ENCODE data around the gene MISFA. TPM values are rescaled to one million over a fixed set of nuclear protein-coding genes. Genes with fewer than 3 reads are reported as not detected.
A peak's percentile ranks its signal among the peaks of the same experiment; 100 is the strongest.

The MISFA gene
- total and polyA plus RNA-seq, 2 experiments from 2014 or later = 3.6 to 6.1 TPM

DNA sequence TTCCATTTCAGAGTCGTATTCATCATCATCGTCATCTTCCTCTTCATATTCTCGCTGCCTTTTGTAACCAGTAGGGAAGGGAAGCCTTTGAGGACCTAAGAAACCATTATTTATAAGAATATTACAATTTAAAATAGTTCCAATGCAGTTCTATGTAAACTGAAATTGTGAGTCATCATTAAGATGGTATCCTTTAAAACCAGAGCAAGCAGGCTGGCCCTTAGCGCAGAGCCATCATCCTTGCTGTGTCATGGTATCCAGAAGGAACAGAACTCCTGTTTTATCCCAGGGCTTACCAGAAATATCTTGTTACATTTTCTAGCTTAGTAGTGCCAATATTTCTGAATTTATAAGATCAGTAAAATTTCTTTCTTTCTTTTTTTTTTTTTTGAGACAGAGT lies 12.8 kb downstream of the MISFA start:
- H3K36me3 ChIP-seq = peaks cover 54% of the 10 kb centered on the region
- H3K27me3 ChIP-seq = no peaks in the 10 kb centered on the region
- TF ChIP-seq, protein P1, sequence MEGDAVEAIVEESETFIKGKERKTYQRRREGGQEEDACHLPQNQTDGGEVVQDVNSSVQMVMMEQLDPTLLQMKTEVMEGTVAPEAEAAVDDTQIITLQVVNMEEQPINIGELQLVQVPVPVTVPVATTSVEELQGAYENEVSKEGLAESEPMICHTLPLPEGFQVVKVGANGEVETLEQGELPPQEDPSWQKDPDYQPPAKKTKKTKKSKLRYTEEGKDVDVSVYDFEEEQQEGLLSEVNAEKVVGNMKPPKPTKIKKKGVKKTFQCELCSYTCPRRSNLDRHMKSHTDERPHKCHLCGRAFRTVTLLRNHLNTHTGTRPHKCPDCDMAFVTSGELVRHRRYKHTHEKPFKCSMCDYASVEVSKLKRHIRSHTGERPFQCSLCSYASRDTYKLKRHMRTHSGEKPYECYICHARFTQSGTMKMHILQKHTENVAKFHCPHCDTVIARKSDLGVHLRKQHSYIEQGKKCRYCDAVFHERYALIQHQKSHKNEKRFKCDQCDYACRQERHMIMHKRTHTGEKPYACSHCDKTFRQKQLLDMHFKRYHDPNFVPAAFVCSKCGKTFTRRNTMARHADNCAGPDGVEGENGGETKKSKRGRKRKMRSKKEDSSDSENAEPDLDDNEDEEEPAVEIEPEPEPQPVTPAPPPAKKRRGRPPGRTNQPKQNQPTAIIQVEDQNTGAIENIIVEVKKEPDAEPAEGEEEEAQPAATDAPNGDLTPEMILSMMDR (IDR thresholded peaks at IDR 0.05; ENCODE audit: low read depth, low read length) = no peak

GRCh38 chr11:18614667-18615066 lies 15.1 kb downstream of the MISFA start:
- TF ChIP-seq, protein P1 (IDR thresholded peaks at IDR 0.05; ENCODE audit: low read depth, low read length) = no peak
- Histone ChIP-seq H3K9me3 (ENCODE audit: low read depth) (no peaks in the 10 kb centered on the region), H3K36me3 (peaks cover 39% of the 10 kb centered on the region), H3K27me3 (no peaks in the 10 kb centered on the region), H3K4me1 (ENCODE audit: low read depth) (no peaks in the 10 kb centered on the region), H3K4me3 (no peak overlapping the region), H3K27ac (no peak overlapping the region)
- DNase-seq (ENCODE audit: low read depth in 1 of 2, low spot score in 1 of 2) = no peak

More for the DNA sequence above, 12.8 kb downstream of the MISFA start:
- H3K4me3 ChIP-seq = no peak overlapping the region
- H3K4me1 ChIP-seq (ENCODE audit: low read depth) = peaks cover 4% of the 10 kb centered on the region
- H3K27ac ChIP-seq = no peak overlapping the region
- no peak for DNase-seq (ENCODE audit: low read depth in 1 of 2, low spot score in 1 of 2)
- H3K9me3 ChIP-seq (ENCODE audit: low read depth) = no peaks in the 10 kb centered on the region

GRCh38 chr11:18615628-18616392 lies 16.2 kb downstream of the MISFA start:
- no peak overlapping the region for H3K27ac ChIP-seq
- H3K27me3 ChIP-seq = no peaks in the 10 kb centered on the region
- no peak overlapping the region for H3K4me3 ChIP-seq
- peaks cover 36% of the 10 kb centered on the region for H3K36me3 ChIP-seq
- TF ChIP-seq, protein P1 (IDR thresholded peaks at IDR 0.05; ENCODE audit: low read depth, low read length) = no peak
- DNase-seq (ENCODE audit: low read depth in 1 of 2, low spot score in 1 of 2) = no peak
- no peaks in the 10 kb centered on the region for H3K4me1 ChIP-seq (ENCODE audit: low read depth)
- no peaks in the 10 kb centered on the region for H3K9me3 ChIP-seq (ENCODE audit: low read depth)

- peak in 1 of 2 donors; percentile 61 for DNase-seq (ENCODE audit: low read depth in 1 of 2, low spot score in 1 of 2)
- TF ChIP-seq, protein P1 (IDR thresholded peaks at IDR 0.05; ENCODE audit: low read depth, low read length) = no peak
- H3K36me3 ChIP-seq = peaks cover 26% of the 10 kb centered on the region
- no peak overlapping the region for H3K27ac ChIP-seq
- H3K4me3 ChIP-seq = no peak overlapping the region
- no peaks in the 10 kb centered on the region for H3K4me1 ChIP-seq (ENCODE audit: low read depth)
- no peaks in the 10 kb centered on the region for H3K27me3 ChIP-seq
- no peaks in the 10 kb centered on the region for H3K9me3 ChIP-seq (ENCODE audit: low read depth)
Measured at GRCh38 chr11:18617688-18618341, 18.2 kb downstream of the MISFA start.

GRCh38 chr11:18618342-18619025 lies 18.9 kb downstream of the MISFA start:
- peaks cover 22% of the 10 kb centered on the region for H3K36me3 ChIP-seq
- no peaks in the 10 kb centered on the region for H3K9me3 ChIP-seq (ENCODE audit: low read depth)
- no peak overlapping the region for H3K27ac ChIP-seq
- peak in 1 of 2 donors; percentile 84 for DNase-seq (ENCODE audit: low read depth in 1 of 2, low spot score in 1 of 2)
- TF ChIP-seq, protein P1 (IDR thresholded peaks at IDR 0.05; ENCODE audit: low read depth, low read length) = no peak
- H3K4me1 ChIP-seq (ENCODE audit: low read depth) = no peaks in the 10 kb centered on the region
- no peaks in the 10 kb centered on the region for H3K27me3 ChIP-seq
- H3K4me3 ChIP-seq = no peak overlapping the region
